Measurements from ENCODE around the gene CDK18.

Gene CDK18

GRCh38 chr1:205568135-205568468 lies 63.6 kb downstream of the CDK18 start:
- no peak overlapping the region for H3K27ac ChIP-seq
- H3K36me3 ChIP-seq: no peaks in the 10 kb centered on the region
- no peaks in the 10 kb centered on the region for H3K9me3 ChIP-seq
- H3K4me3 ChIP-seq (ENCODE audit: low read depth in 1 of 2, low read length in 1 of 2): no peak overlapping the region
- TF ChIP-seq, protein P1, sequence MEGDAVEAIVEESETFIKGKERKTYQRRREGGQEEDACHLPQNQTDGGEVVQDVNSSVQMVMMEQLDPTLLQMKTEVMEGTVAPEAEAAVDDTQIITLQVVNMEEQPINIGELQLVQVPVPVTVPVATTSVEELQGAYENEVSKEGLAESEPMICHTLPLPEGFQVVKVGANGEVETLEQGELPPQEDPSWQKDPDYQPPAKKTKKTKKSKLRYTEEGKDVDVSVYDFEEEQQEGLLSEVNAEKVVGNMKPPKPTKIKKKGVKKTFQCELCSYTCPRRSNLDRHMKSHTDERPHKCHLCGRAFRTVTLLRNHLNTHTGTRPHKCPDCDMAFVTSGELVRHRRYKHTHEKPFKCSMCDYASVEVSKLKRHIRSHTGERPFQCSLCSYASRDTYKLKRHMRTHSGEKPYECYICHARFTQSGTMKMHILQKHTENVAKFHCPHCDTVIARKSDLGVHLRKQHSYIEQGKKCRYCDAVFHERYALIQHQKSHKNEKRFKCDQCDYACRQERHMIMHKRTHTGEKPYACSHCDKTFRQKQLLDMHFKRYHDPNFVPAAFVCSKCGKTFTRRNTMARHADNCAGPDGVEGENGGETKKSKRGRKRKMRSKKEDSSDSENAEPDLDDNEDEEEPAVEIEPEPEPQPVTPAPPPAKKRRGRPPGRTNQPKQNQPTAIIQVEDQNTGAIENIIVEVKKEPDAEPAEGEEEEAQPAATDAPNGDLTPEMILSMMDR (IDR thresholded peaks at IDR 0.05): no peak
- H3K4me1 ChIP-seq (ENCODE audit: control insufficient read depth in 1 of 2, insufficient read depth in 1 of 2, low read depth in 1 of 2, low read length in 1 of 2): no peaks in the 10 kb centered on the region
- peaks cover 97% of the 10 kb centered on the region for H3K27me3 ChIP-seq

DNA sequence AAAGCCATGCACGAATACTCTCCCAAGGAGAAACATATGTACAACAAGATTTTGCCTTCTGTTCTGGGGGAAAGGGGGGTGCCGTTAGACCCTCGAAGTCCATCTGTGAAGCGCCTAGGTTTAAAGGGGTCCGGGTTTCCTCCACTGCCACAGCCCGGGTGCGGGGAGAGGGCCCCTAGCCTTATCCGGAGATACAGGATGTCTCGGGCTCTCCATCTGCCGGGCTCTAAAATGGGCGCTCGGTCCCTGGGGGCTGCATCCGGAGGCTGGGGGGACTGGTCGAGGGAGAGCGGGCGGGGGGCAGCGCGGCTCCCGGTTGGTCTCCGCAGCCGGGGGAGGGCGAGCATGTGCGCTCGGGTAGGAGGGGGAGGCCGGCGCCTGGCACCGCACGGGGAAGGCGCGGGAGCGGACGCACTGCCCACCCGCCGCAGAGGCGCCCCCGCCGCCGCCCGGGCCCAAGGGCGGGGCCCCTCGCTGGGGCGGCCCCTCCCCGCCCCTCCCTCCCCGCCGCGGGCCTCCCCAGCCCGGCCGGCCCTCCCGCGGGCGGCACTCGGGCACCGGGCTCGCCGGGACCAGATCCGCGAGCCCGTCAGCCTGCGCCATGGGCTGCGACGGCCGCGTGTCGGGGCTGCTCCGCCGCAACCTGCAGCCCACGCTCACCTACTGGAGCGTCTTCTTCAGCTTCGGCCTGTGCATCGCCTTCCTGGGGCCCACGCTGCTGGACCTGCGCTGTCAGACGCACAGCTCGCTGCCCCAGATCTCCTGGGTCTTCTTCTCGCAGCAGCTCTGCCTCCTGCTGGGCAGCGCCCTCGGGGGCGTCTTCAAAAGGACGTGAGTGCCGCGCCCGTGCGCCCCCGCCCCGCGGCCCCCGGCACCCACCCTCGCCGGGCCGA lies 64.2 kb downstream of the CDK18 start:
- peaks cover 95% of the 10 kb centered on the region for H3K27me3 ChIP-seq
- H3K9me3 ChIP-seq: no peaks in the 10 kb centered on the region
- TF ChIP-seq, protein P1 (IDR thresholded peaks at IDR 0.05): no peak
- H3K4me1 ChIP-seq (ENCODE audit: control insufficient read depth in 1 of 2, insufficient read depth in 1 of 2, low read depth in 1 of 2, low read length in 1 of 2): no peaks in the 10 kb centered on the region
- H3K4me3 ChIP-seq (ENCODE audit: low read depth in 1 of 2, low read length in 1 of 2): no peak overlapping the region
- no peak overlapping the region for H3K27ac ChIP-seq
- no peaks in the 10 kb centered on the region for H3K36me3 ChIP-seq

DNA sequence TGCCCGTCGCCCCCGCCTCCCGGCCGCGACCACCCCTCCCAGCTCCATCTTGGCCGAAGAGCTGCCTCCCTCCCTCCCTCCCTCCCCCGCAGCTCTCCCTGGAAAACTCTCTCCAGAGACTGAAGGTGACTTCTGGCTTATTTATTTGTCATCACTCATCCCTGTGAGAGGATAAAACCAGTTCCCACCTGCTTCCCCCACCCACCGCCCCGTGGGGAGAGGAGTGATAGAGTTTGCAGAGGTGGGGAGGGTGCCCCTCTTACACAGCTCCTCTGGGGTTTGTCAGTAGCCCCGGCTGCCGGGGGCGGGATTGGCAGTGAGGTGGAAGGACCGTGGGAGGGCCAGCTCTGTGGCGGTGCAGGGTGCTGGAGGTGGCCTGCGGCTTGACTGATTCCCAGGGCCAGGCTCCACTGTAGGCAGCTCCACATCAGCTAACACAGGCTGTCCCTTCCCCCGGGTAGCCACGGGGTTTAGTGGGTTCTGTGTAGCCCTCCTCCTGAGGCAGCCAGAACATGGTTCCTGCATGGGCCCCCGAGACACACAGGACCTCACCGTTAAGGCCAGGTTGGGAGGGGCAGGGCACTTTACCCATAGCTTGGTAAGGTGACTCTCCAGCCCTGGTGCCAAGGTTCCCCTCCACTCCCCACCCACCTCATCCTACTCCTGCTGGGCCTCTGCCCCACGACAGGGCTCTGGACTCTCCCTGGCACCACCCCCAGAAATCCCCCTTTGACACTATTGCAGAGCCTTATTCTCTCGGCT lies 65.1 kb downstream of the CDK18 start:
- Histone ChIP-seq H3K27me3 (peaks cover 95% of the 10 kb centered on the region), H3K36me3 (no peaks in the 10 kb centered on the region), H3K4me3 (ENCODE audit: low read depth in 1 of 2, low read length in 1 of 2) (no peak overlapping the region), H3K27ac (no peak overlapping the region), H3K4me1 (ENCODE audit: control insufficient read depth in 1 of 2, insufficient read depth in 1 of 2, low read depth in 1 of 2, low read length in 1 of 2) (no peaks in the 10 kb centered on the region), H3K9me3 (no peaks in the 10 kb centered on the region)
- TF ChIP-seq, protein P1 (IDR thresholded peaks at IDR 0.05): no peak

DNA sequence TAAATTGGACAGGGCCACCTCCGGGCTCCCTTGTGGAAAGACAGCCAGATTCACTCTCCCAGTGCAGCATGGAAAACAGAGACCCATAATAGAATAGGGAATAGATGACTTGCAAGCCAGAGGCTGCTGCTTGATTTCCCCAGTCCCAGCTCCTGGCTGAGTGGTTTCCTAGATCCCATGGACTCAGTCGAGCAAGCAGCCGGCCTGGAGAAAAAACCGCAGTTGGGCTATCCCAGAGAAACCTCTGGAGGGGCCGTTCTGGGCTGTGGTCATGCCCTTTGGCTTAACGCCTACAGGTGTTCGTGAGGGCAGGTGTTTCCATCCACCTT lies 65.7 kb downstream of the CDK18 start:
- TF ChIP-seq, protein P1 (IDR thresholded peaks at IDR 0.05): no peak
- H3K4me3 ChIP-seq (ENCODE audit: low read depth in 1 of 2, low read length in 1 of 2): no peak overlapping the region
- H3K4me1 ChIP-seq (ENCODE audit: control insufficient read depth in 1 of 2, insufficient read depth in 1 of 2, low read depth in 1 of 2, low read length in 1 of 2): no peaks in the 10 kb centered on the region
- H3K27ac ChIP-seq: no peak overlapping the region
- H3K36me3 ChIP-seq: no peaks in the 10 kb centered on the region
- H3K27me3 ChIP-seq: peaks cover 95% of the 10 kb centered on the region
- no peaks in the 10 kb centered on the region for H3K9me3 ChIP-seq

DNA sequence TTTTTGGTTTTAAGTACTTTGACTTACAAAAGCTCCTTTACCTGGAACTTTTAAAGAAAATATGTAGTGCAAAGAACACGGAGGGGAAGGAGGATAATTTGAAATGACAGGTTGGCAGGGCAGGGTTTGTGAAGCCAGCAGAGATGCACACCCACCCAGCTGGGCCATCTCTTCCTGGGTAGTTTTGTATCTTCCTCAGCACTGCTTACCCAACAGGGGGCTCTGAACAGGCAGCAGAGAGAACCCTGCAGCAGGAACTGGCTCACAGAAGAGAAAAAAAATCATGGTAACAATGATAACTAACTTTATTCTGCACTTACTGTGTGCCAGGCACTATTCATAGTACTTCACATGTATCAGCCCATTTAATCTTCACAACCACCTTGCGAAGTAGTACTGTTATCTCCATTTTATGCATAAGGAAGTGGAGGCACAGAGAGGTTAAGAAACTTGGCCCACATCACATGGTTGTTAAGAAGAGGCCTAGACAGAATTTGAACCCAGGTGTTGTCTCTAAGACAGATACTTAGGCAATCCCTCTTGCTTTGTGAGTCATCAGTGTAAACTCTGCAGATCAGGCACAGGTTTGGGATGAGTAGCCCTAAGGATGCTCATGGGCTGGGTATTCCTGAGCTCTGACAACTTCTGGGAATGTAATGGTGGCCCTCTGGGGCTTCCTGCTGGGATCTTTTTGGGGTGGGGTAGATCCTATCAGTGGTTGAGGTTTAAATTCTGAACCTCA lies 66.5 kb downstream of the CDK18 start:
- H3K36me3 ChIP-seq: no peaks in the 10 kb centered on the region
- H3K4me1 ChIP-seq (ENCODE audit: control insufficient read depth in 1 of 2, insufficient read depth in 1 of 2, low read depth in 1 of 2, low read length in 1 of 2): no peaks in the 10 kb centered on the region
- H3K9me3 ChIP-seq: no peaks in the 10 kb centered on the region
- H3K27ac ChIP-seq: no peak overlapping the region
- no peak overlapping the region for H3K4me3 ChIP-seq (ENCODE audit: low read depth in 1 of 2, low read length in 1 of 2)
- peaks cover 92% of the 10 kb centered on the region for H3K27me3 ChIP-seq
- TF ChIP-seq, protein P1 (IDR thresholded peaks at IDR 0.05): no peak

Data from neutrophil (primary cell).